ENCODE results near the gene WWTR1.
A peak's percentile ranks its signal among the peaks of the same experiment; 100 is the strongest.

The WWTR1 gene

DNA sequence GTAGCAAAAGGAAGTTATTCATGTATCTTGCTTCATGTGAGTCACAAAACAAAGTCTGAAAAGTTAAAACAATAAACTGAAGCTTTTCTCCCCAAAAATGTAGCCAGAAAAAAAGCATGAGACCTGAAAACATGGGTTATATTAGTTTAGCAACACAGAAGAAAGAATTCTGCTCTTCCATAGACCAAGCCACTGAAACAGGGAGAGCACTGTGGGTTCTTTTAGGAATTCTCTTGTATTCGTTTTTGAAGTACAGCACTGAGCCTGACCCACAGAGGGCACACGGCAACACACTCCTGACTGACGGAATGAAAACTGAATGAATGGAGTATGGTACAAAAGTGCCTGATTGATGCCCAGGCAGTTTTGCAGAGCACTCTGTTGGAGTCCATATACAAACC lies 116.7 kb downstream of the WWTR1 start:
- DNase-seq (ENCODE audit: insufficient read length, low spot score) (no peak), FAIRE-seq (no peak)

DNA sequence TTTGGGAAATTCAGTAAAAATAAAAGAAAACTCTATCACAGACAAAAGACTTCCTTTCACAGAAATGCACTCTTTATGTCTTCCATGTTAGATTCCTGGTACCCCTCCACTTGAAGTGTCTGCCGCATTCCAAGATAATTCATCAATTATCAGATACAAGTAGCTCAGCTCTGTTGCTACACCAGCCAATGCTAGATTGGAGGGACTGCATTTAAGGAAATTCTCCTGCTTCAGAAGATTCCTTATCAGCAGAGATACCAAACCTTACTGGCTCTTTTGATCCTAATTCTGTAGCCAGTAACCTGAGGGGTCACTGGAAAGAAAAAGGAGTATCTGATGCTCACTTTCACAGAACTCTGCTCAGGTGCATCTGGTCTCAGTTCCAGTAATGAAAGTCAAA lies 119.5 kb downstream of the WWTR1 start:
- no peak for FAIRE-seq
- DNase-seq (ENCODE audit: insufficient read length, low spot score) = no peak

- FAIRE-seq (no peak), DNase-seq (ENCODE audit: insufficient read length, low spot score) (no peak)
These were observed 121.4 kb downstream of the WWTR1 start for GRCh38 chr3:149536429-149536828.

DNA sequence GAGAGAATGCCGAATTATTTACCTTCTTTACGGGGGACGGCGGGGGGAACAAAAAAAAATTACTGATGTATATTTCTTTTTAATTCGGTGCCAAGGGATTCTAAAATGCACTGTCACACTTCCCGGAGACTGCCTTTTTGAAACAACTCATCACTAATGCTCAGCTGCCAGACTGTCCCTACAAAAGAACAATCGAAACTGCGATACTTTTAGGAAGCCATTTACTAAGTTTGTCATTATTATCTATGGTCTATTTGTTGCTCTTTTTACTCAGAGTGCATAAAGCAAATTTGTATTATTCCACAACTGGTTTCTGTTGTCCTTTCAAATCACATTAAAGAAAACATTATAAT lies 122.5 kb downstream of the WWTR1 start:
- no peak for DNase-seq (ENCODE audit: insufficient read length, low spot score)
- no peak for FAIRE-seq

GRCh38 chr3:149534671-149535332 lies 123.0 kb downstream of the WWTR1 start:
- DNase-seq (ENCODE audit: insufficient read length, low spot score) (no peak), FAIRE-seq (no peak)

- FAIRE-seq = no peak
These were observed 123.7 kb downstream of the WWTR1 start for GRCh38 chr3:149534082-149534481.

DNA sequence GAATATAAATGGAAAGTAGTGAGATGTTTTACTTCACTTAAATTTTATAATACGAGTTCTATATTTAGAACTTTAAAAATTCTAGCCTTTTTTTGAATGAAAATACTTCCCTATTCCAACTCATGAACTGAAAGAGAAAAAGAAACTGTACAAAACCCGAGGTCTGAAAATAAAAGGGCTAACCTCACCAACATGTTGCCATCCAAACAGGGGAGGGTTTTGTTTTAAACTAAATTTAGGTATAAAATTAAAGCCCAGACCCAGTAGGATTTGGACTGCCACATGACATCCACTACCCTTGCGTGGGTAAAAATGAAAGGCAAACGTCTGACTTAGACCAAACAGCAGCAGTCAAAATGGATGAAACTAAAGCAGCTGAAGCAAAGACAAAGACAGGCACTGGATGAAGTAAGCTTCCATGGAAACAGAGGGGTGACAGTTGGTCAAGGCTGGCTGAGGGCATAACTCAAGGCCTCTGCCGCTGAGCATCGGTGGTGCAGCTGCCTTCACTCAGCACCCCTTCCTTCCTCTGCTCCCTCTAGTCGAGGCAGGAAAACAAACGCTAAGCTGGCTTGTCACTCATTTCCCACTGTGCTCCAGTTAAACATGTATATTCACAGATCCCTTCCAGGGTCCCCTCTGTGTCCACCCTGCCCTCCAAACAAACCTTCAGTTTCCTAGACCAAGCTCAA lies 125.2 kb downstream of the WWTR1 start:
- FAIRE-seq = peak; percentile 45
- DNase-seq (ENCODE audit: insufficient read length, low spot score) = peak; percentile 10

More at GRCh38 chr3:149534082-149534481, 123.7 kb downstream of the WWTR1 start:
- DNase-seq (ENCODE audit: insufficient read length, low spot score) = no peak

DNA sequence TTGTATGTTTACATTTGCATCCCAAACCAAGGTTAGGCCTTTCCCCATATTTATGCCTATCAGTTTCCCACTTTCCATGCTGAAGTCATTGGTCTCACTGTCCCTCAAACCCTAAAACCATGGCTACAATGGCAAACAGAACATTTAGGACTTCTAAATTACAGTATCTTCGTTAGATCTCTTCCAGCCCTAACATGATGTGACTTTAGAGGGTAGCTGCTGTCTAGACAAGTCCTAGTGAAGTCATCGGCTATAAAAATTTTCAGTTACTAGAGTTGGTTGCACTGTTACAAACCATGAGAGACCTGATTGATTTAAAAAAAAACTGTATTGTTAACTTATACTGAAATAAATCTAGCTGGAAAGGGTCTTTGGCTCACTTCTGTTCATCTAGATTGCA lies 128.7 kb downstream of the WWTR1 start:
- FAIRE-seq = no peak

DNA sequence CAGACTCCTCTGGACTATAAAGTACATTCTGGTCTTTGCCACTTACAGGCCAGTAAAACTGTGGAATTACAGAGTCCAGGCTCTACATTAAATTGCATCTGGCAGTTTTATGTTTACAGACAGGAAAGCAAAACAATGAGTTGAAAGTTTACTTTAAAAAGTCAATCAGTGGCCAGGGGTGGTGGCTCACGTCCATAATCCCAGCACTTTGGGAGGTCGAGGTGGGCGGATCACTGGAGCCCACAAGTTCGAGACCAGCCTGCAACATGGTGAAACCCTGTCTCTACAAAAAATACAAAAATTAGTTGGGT lies 129.5 kb downstream of the WWTR1 start:
- DNase-seq (ENCODE audit: insufficient read length, low spot score) (no peak), FAIRE-seq (no peak)

More for the DNA sequence above, 128.7 kb downstream of the WWTR1 start:
- no peak for DNase-seq (ENCODE audit: insufficient read length, low spot score)

GRCh38 chr3:149527531-149528339 lies 130.1 kb downstream of the WWTR1 start:
- DNase-seq (ENCODE audit: insufficient read length, low spot score) (no peak), FAIRE-seq (no peak)

DNA sequence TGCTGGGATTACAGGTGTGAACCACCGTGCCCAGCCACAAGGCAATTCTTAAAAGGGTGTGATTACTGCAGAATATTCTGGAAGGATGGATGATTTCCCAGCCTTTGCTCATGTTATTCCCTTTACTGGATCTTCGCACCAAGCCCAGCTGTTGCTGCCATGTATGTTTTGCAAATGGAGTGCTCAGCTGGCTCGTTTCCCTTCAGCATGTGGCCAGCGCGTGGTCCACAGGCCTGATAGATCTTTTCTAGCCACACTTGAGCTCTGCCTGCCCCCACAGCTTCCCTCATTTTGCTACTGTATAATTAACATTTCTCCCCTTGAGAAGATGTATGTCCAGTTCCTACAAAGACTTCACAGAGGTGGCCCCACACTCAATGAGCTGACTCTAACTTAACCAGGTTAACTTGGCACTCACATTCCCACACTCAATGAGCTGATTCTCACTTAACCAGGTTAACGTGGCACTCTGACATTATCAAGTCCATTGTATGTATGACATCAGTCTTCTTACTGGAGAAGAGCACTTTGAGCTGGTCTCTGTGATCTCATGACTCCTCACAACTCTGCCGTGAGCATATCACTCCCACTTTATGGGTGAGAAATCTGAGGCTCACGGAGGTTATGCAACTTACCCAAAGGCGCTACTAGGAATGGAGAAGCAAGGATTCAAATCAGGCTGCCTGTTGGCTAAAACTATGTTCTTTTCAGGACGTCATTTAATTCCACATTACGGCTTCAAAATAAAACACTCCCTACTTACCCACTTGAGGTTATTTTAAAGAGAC lies 134.1 kb downstream of the WWTR1 start:
- no peak for DNase-seq (ENCODE audit: insufficient read length, low spot score)
- FAIRE-seq = no peak

GRCh38 chr3:149519912-149520311 lies 137.9 kb downstream of the WWTR1 start:
- FAIRE-seq = no peak
- DNase-seq (ENCODE audit: insufficient read length, low spot score) = no peak

DNA sequence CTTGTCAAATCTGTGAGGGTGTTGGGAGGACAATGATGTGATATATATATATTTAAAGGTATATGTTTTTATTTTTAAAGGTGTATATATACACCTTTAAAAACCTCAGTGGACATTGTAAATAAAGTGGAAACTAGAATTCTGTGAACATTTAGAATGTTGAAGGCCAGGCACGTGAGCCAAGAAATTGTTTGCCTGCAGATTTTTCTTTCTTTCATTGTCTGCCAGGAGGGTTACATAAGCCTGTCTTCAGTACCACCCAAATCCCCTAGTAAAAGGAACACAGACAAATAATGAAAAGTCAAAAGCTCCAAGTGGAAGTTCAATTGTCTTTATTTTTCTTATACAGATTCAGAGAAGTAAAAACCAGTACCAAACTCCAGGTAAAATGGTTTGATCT lies 140.9 kb downstream of the WWTR1 start:
- DNase-seq (ENCODE audit: insufficient read length, low spot score) (no peak), FAIRE-seq (no peak)

- no peak for DNase-seq (ENCODE audit: insufficient read length, low spot score)
- FAIRE-seq = no peak
These were observed 142.6 kb downstream of the WWTR1 start for GRCh38 chr3:149515249-149515648.

DNA sequence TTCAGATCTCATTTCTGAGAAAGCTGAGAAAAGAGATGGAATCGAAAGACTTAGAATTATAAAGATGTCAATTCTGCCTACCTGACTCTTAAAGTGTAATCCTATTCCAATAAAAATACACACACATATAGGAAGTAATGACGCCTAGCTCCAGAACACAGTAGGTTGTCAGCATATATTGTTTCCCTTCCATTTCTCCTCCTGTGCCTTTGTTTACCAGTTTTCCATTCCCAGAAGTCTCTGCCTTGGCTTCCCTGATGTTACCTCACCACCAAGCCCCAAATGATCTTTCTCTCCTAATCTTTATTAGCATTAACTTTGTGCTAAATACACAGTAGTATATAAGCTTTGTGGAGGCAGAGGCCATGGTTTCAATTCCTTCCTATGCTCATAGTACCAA lies 143.4 kb downstream of the WWTR1 start:
- FAIRE-seq (no peak), DNase-seq (ENCODE audit: insufficient read length, low spot score) (no peak)

GRCh38 chr3:149512073-149512782 lies 145.6 kb downstream of the WWTR1 start:
- FAIRE-seq = peak; percentile 72

DNA sequence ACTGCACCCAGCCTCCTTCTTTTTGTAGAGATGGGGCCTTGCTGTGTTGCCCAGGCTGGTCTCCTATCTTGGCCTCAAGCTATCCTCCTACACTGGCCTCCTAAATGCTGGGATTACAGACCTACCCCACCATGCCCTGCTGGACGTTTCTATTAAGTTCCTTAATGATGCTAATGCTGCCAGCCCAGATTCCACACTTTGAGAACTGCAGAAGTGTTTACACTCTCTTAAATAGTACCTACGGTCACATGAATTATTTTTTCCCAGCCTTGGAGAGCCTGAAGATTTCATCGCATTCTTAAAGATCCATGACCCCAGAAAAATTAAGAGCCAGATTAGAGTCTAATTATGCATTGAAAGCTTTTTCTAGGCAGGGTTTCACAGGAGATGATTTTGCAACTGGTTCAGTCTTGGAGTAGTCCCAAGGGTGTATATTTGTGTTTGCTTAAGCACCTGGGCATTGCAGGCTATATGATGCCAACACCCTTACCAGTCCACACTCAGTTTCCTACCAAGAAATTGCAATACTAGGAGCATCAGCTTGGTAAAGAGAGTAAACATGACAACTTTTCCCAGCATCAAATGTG lies 146.7 kb downstream of the WWTR1 start:
- no peak for FAIRE-seq

More at GRCh38 chr3:149512073-149512782, 145.6 kb downstream of the WWTR1 start:
- DNase-seq (ENCODE audit: insufficient read length, low spot score) = peak; percentile 39

DNA sequence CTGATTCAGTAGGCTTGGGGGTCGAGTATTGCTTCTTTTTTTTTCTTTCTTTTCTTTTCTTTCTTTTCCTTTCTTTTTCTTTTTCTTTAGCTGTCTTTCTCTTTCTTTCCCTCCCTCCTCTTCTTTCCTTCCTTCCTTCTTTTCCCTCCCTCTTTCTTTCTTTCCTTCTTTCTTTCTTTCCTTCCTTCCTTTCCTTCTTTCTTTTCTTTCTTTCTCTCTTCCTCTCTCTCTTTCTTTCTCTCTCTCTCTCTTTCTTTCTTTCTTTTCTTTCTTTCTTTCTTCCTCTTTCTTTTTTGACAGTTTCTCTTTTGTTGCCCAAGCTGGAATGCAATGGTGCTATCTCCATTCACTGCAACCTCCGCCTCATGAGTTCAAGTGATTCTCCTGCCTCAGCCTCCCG lies 147.3 kb downstream of the WWTR1 start:
- DNase-seq (ENCODE audit: insufficient read length, low spot score) = no peak
- FAIRE-seq = no peak

More for the DNA sequence above, 146.7 kb downstream of the WWTR1 start:
- DNase-seq (ENCODE audit: insufficient read length, low spot score) = no peak

GRCh38 chr3:149509526-149509925 lies 148.3 kb downstream of the WWTR1 start:
- no peak for DNase-seq (ENCODE audit: insufficient read length, low spot score)
- FAIRE-seq = no peak

Data from GM19239 (cell line).